NCI-H446 treated with DMSO at 0.1 percent for 48 hours (cell line): Measurements from ENCODE around the gene MPV17L.
"Not testable (repeated sequence)": the region's sequence is repeated elsewhere in the genome, so short reads cannot be mapped to it uniquely, and the experiment has no call there.

Experiments used
- DNase-seq: peaks from one replicate; lab custom pipeline; 2025; lab: John Stamatoyannopoulos, UW

Gene MPV17L

GRCh38 chr16:15395631-15396508 is at the start of gene MPV17L:
Gene MPV17L, plus strand, starts transcription at chr16:15395754. Its CDS starts 144 bp downstream, at chr16:15395898.
- peak; percentile 9 for DNase-seq

GRCh38 chr16:15348721-15349120 is 46.8 kb upstream of the MPV17L start:
- not testable (repeated sequence) for DNase-seq

GRCh38 chr16:15351251-15351650 is 44.3 kb upstream of the MPV17L start:
- not testable (repeated sequence) for DNase-seq

- not testable (repeated sequence) for DNase-seq
Measured at GRCh38 chr16:15351745-15352144, 43.8 kb upstream of the MPV17L start.

- not testable (repeated sequence) for DNase-seq
Measured at GRCh38 chr16:15352852-15353251, 42.7 kb upstream of the MPV17L start.

- DNase-seq, result not testable (repeated sequence)
Measured at GRCh38 chr16:15354846-15355245, 40.7 kb upstream of the MPV17L start.

- not testable (repeated sequence) for DNase-seq
Measured at GRCh38 chr16:15357495-15357894, 38.1 kb upstream of the MPV17L start.

- DNase-seq, result not testable (repeated sequence)
Measured at GRCh38 chr16:15378194-15378593, 17.4 kb upstream of the MPV17L start, which contains the start of gene NPIPA5. Gene NPIPA5, minus strand, starts transcription at chr16:15378294. Its CDS starts 0 bp downstream, at chr16:15378294.

GRCh38 chr16:15382810-15383209 is 12.7 kb upstream of the MPV17L start:
- not testable (repeated sequence) for DNase-seq

- DNase-seq, result not testable (repeated sequence)
Measured at GRCh38 chr16:15388060-15388459, 7.5 kb upstream of the MPV17L start.

GRCh38 chr16:15389916-15390315 is 5.6 kb upstream of the MPV17L start:
- DNase-seq, result not testable (repeated sequence)

- DNase-seq, result not testable (repeated sequence)
Measured at GRCh38 chr16:15393025-15393424, 2.5 kb upstream of the MPV17L start.

- DNase-seq, result not testable (repeated sequence)
Measured at GRCh38 chr16:15396509-15396829, 915 bp downstream of the MPV17L start.

- no peak for DNase-seq
Measured at GRCh38 chr16:15396948-15397594, 1.5 kb downstream of the MPV17L start.

- no peak for DNase-seq
Measured at GRCh38 chr16:15398618-15399316, 3.2 kb downstream of the MPV17L start.

- no peak for DNase-seq
Measured at GRCh38 chr16:15399317-15399716, 3.8 kb downstream of the MPV17L start.

GRCh38 chr16:15400314-15400713 is 4.8 kb downstream of the MPV17L start:
- not testable (repeated sequence) for DNase-seq

- no peak for DNase-seq
Measured at GRCh38 chr16:15401972-15402371, 6.4 kb downstream of the MPV17L start.

GRCh38 chr16:15403392-15403995 is 7.9 kb downstream of the MPV17L start:
- DNase-seq, result no peak

GRCh38 chr16:15404091-15404490 is 8.5 kb downstream of the MPV17L start:
- DNase-seq, result not testable (repeated sequence)

GRCh38 chr16:15404792-15405191 is 9.2 kb downstream of the MPV17L start:
- no peak for DNase-seq

- DNase-seq, result not testable (repeated sequence)
Measured at GRCh38 chr16:15407756-15408155, 12.2 kb downstream of the MPV17L start.
